RWPE2 (cell line): ENCODE data around the gene SUN1.

Experiments
- ATAC-seq: fragments of 200-7000 bp; cut with Tn5 transposase; 3 replicates; pipeline ENCODE4 v1.9.1; 2021; ENCODE audit warnings: low read depth
- DNase-seq: peaks from one replicate; pipeline ENCODE4 v3.0.0-alpha.2; 2020; ENCODE audit warnings: low spot score
- H3K27ac ChIP-seq: fragments of 450-650 bp; 2 replicates; pipeline ENCODE4 v1.5.1; 2017; ENCODE audit warnings: mild to moderate bottlenecking; ENCODE audit not compliant: poor library complexity, severe bottlenecking
- H3K27me3 ChIP-seq: fragments of 250-450 bp; sonication (Bioruptor Pico); 2 replicates; pipeline ENCODE4 v1.5.1; 2021; ENCODE audit warnings: mild to moderate bottlenecking, moderate library complexity; ENCODE audit not compliant: insufficient read depth, poor library complexity, severe bottlenecking
- H3K36me3 ChIP-seq: fragments of 250-450 bp; sonication (Bioruptor Pico); 2 replicates; pipeline ENCODE4 v1.5.1; 2020; ENCODE audit warnings: low read depth, mild to moderate bottlenecking, moderate library complexity
- H3K4me1 ChIP-seq: fragments of 250-450 bp; sonication (Bioruptor Pico); 2 replicates; pipeline ENCODE4 v1.5.1; 2021; ENCODE audit warnings: mild to moderate bottlenecking, moderate library complexity; ENCODE audit not compliant: insufficient read depth, poor library complexity, severe bottlenecking
- H3K4me3 ChIP-seq: fragments of 250-450 bp; sonication (Bioruptor Pico); 2 replicates; pipeline ENCODE4 v1.5.1; 2021; ENCODE audit warnings: mild to moderate bottlenecking, moderate library complexity; ENCODE audit not compliant: severe bottlenecking
- H3K9me3 ChIP-seq: fragments of 250-450 bp; sonication (Bioruptor Pico); 2 replicates; pipeline ENCODE4 v1.5.1; 2021; ENCODE audit warnings: mild to moderate bottlenecking, moderate library complexity; ENCODE audit not compliant: severe bottlenecking
- TF ChIP-seq, protein P1 (sequence below): fragments of 450-650 bp; IDR thresholded peaks from one replicate; pipeline ENCODE4 v1.5.1; 2017; ENCODE audit warnings: mild to moderate bottlenecking, moderate library complexity; ENCODE audit not compliant: poor library complexity, severe bottlenecking

The SUN1 gene

DNA sequence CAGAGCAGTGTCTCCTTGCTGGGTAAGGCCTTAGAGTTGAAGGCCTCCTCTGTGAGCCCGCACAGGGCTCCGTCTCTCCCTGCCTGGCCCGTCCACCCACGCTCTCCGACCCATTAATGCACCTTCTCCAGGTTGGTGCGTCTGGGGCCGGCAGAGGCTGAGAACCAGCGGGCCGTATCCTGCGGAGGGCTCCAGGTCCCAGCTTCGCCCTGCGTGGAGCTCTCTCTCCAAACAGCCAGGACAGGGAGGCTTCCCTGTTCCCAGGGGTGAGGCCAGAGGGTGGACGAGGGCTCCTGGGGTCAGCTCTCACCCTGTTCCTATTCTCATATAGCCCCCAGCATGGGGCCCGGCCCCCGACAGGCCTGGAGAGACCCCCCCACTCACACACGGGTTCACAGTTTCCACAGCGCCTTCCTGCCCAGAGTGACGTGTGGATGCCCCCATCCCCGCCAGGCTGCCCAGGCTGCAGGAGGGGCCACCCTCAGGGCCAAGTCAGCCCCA, 78.7 kb downstream of the SUN1 start:
- no peaks in the 10 kb centered on the region for H3K9me3 ChIP-seq
- no peaks in the 10 kb centered on the region for H3K36me3 ChIP-seq
- no peak for ATAC-seq
- no peak overlapping the region for H3K27ac ChIP-seq
- peaks cover 13% of the 10 kb centered on the region for H3K4me1 ChIP-seq
- no peak for DNase-seq
- no peak overlapping the region for H3K4me3 ChIP-seq
- TF ChIP-seq, protein P1, sequence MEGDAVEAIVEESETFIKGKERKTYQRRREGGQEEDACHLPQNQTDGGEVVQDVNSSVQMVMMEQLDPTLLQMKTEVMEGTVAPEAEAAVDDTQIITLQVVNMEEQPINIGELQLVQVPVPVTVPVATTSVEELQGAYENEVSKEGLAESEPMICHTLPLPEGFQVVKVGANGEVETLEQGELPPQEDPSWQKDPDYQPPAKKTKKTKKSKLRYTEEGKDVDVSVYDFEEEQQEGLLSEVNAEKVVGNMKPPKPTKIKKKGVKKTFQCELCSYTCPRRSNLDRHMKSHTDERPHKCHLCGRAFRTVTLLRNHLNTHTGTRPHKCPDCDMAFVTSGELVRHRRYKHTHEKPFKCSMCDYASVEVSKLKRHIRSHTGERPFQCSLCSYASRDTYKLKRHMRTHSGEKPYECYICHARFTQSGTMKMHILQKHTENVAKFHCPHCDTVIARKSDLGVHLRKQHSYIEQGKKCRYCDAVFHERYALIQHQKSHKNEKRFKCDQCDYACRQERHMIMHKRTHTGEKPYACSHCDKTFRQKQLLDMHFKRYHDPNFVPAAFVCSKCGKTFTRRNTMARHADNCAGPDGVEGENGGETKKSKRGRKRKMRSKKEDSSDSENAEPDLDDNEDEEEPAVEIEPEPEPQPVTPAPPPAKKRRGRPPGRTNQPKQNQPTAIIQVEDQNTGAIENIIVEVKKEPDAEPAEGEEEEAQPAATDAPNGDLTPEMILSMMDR, result no peak
- H3K27me3 ChIP-seq, result no peaks in the 10 kb centered on the region

- TF ChIP-seq, protein P1, result no peak
- H3K4me1 ChIP-seq, result peaks cover 13% of the 10 kb centered on the region
- no peak for ATAC-seq
- H3K4me3 ChIP-seq, result no peak overlapping the region
- H3K36me3 ChIP-seq, result no peaks in the 10 kb centered on the region
- H3K9me3 ChIP-seq, result no peaks in the 10 kb centered on the region
- H3K27me3 ChIP-seq, result no peaks in the 10 kb centered on the region
- DNase-seq, result no peak
- H3K27ac ChIP-seq, result no peak overlapping the region
These were observed 79.7 kb downstream of the SUN1 start for GRCh38 chr7:911791-912480.

GRCh38 chr7:913736-914520, 81.7 kb downstream of the SUN1 start:
- H3K27me3 ChIP-seq, result no peaks in the 10 kb centered on the region
- H3K27ac ChIP-seq, result peak overlapping the region; percentile 39
- ATAC-seq, result peak; percentile 80
- H3K4me3 ChIP-seq, result no peak overlapping the region
- DNase-seq, result no peak
- H3K36me3 ChIP-seq, result no peaks in the 10 kb centered on the region
- no peaks in the 10 kb centered on the region for H3K9me3 ChIP-seq
- TF ChIP-seq, protein P1, result peak; percentile 54
- peaks cover 13% of the 10 kb centered on the region for H3K4me1 ChIP-seq

DNA sequence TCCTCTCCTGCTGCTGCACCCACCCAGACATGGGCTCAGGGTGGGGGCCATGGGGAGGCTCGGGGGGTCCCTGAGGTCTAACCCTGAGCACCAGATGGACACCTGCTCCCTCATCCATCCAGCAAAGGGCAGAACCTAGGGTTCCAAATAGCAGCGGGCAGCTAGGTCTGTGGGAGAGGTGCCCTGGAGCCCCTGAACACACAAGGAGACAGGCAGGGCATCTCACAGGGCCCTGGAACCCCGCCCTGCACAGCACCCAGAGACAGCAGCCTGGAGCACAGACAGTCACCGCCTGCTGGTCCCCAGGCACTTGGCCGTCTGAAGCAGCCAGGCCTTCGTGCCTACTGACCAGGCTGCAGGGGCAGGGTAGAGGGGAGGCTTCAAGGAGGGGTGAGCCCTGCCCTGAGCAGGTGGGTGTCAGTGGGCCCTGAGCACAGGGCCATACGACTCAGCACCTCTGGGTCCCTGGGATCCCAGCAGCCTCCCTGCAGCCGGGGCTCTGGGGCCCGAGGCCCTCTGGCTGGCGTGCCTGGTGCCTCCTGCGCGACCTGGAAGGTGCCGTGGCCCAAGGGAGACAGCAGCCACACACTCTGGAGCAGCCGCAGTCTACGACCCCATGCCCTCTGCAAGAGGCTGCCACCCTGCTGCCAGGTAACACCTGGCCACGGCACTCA, 82.4 kb downstream of the SUN1 start:
- H3K9me3 ChIP-seq, result no peaks in the 10 kb centered on the region
- H3K36me3 ChIP-seq, result no peaks in the 10 kb centered on the region
- H3K4me3 ChIP-seq, result no peak overlapping the region
- H3K27me3 ChIP-seq, result no peaks in the 10 kb centered on the region
- TF ChIP-seq, protein P1, result peak; percentile 28
- peaks cover 13% of the 10 kb centered on the region for H3K4me1 ChIP-seq
- ATAC-seq (peak; percentile 13), DNase-seq (no peak)
- H3K27ac ChIP-seq, result peak overlapping the region; percentile 39
